Daoy (cell line): ENCODE data around the gene AOX1. TPM values are rescaled to one million over a fixed set of nuclear protein-coding genes. Genes with fewer than 3 reads are reported as not detected.
A peak's percentile ranks its signal among the peaks of the same experiment; 100 is the strongest.
"Not testable (repeated sequence)": the region's sequence is repeated elsewhere in the genome, so short reads cannot be mapped to it uniquely, and the experiment has no call there.

ENCODE experiments used
- DNase-seq: peaks from one replicate; pipeline ENCODE4 v3.0.0-alpha.2; 2015; ENCODE audit warnings: low read depth
- total RNA-seq: library from RNA; depleted of rRNA; stranded (reverse); fragments of >200 nt; shearing (Covaris generic); gene quantifications from 2 replicates; pipeline ENCODE4 v1.2.3, GENCODE V29; 2014; rRNA removed

Gene AOX1
- total RNA-seq = 2.3 and 11.7 TPM in 2 replicates

- peak; percentile 46 for DNase-seq
These were observed at the start of gene AOX1 for GRCh38 chr2:200585730-200586643. TSS of gene AOX1 (plus strand) at chr2:200586014. CDS start at chr2:200586109, 95 bp downstream.

GRCh38 chr2:200538139-200538538 is 47.7 kb upstream of the AOX1 start:
- no peak for DNase-seq

GRCh38 chr2:200540793-200541192 is 45.0 kb upstream of the AOX1 start:
- no peak for DNase-seq

GRCh38 chr2:200566596-200566995 is 19.2 kb upstream of the AOX1 start:
- DNase-seq = not testable (repeated sequence)

- DNase-seq = no peak
These were observed 17.9 kb upstream of the AOX1 start for GRCh38 chr2:200567932-200568331.

- no peak for DNase-seq
These were observed 9.9 kb upstream of the AOX1 start for GRCh38 chr2:200575957-200576356.

GRCh38 chr2:200577027-200577426 is 8.8 kb upstream of the AOX1 start:
- DNase-seq = no peak

- DNase-seq = peak; percentile 23
These were observed 7.0 kb upstream of the AOX1 start for GRCh38 chr2:200578778-200579177.

- DNase-seq = no peak
These were observed 1.2 kb upstream of the AOX1 start for GRCh38 chr2:200584639-200585038.

- DNase-seq = no peak
These were observed 479 bp upstream of the AOX1 start for GRCh38 chr2:200585340-200585729.

- DNase-seq = no peak
These were observed 796 bp downstream of the AOX1 start for GRCh38 chr2:200586644-200586975.

GRCh38 chr2:200587007-200587616 is 1.3 kb downstream of the AOX1 start:
- DNase-seq = no peak

GRCh38 chr2:200588076-200588678 is 2.4 kb downstream of the AOX1 start:
- DNase-seq = no peak

GRCh38 chr2:200590090-200590489 is 4.3 kb downstream of the AOX1 start:
- no peak for DNase-seq

GRCh38 chr2:200591308-200591707 is 5.5 kb downstream of the AOX1 start:
- DNase-seq = no peak

- DNase-seq = no peak
These were observed 6.7 kb downstream of the AOX1 start for GRCh38 chr2:200592406-200593075.

- no peak for DNase-seq
These were observed 8.1 kb downstream of the AOX1 start for GRCh38 chr2:200593905-200594304.

- no peak for DNase-seq
These were observed 10.1 kb downstream of the AOX1 start for GRCh38 chr2:200595913-200596312.

- DNase-seq = no peak
These were observed 11.2 kb downstream of the AOX1 start for GRCh38 chr2:200596774-200597570.

GRCh38 chr2:200599206-200599605 is 13.4 kb downstream of the AOX1 start:
- no peak for DNase-seq

- peak; percentile 48 for DNase-seq
These were observed 14.9 kb downstream of the AOX1 start for GRCh38 chr2:200600549-200601225.
